ENCODE data around the gene SETD2. TPM values are rescaled to one million over a fixed set of nuclear protein-coding genes. Genes with fewer than 3 reads are reported as not detected.

SETD2 gene
- polyA plus RNA-seq, 3 donors: 3.1 to 22.4 (median 7.5) TPM

- Mint-ChIP-seq H3K36me3 (peaks cover 86 to 91% of the 10 kb centered on the region in 2 donors), H3K27me3 (ENCODE audit: low read depth in 3 of 3) (peaks cover 0 to 1% (median 0%) of the 10 kb centered on the region in 3 donors), H3K4me1 (peaks cover 16% of the 10 kb centered on the region), H3K4me3 (no peak overlapping the region), H3K27ac (peak overlapping the region in 3 of 7 donors; percentile 32 to 54 (median 46)), H3K9me3 (no peaks in the 10 kb centered on the region)
- WGBS (ENCODE audit: insufficient coverage): 98% methylated on average over 9 of the region's 17 CpGs
- no peak for TF ChIP-seq CTCF (IDR thresholded peaks at IDR 0.05)
- H3K4me2 ChIP-seq (replicated peaks; ENCODE audit: extremely low read depth, low read length, poor library complexity, severe bottlenecking): no peak overlapping the region
- DNase-seq: no peak
- H3K36me3 ChIP-seq (replicated peaks in 1 of 2; ENCODE audit: control insufficient read depth in 1 of 2, insufficient read depth in 2 of 2, low read length in 2 of 2): peaks cover 93% of the 10 kb centered on the region in 2 donors
- H3K9ac ChIP-seq (ENCODE audit: insufficient read depth, low read length, poor library complexity, severe bottlenecking): no peak overlapping the region
- no peak overlapping the region for H3K27ac ChIP-seq (ENCODE audit: low read depth in 1 of 2, low read length in 2 of 2)
- H3K79me2 ChIP-seq (ENCODE audit: insufficient read depth, low read length): peaks cover 8% of the 10 kb centered on the region
- no peaks in the 10 kb centered on the region for H3K27me3 ChIP-seq (ENCODE audit: control insufficient read depth in 2 of 2, insufficient read depth in 2 of 2, low read length in 2 of 2)
- intact Hi-C loops (cut with micrococcal nuclease): no loop called here
- no peak overlapping the region for H3K4me3 ChIP-seq (replicated peaks in 1 of 3; ENCODE audit: low read depth in 2 of 3, low read length in 3 of 3)
- H3K9me3 ChIP-seq (replicated peaks in 1 of 2; ENCODE audit: control insufficient read depth in 1 of 2, insufficient read depth in 1 of 2, low read length in 2 of 2): no peaks in the 10 kb centered on the region
- no peak overlapping the region for H2AFZ ChIP-seq (ENCODE audit: insufficient read depth, low read depth, low read length, poor library complexity, severe bottlenecking)
- H3K4me1 ChIP-seq (ENCODE audit: control insufficient read depth in 1 of 2, insufficient read depth in 2 of 2, low read length in 2 of 2): peaks cover 13 to 25% of the 10 kb centered on the region in 2 donors
- peaks cover 100% of the 10 kb centered on the region for H4K20me1 ChIP-seq (ENCODE audit: insufficient read depth, low read length)
Observed at GRCh38 chr3:47004369-47005211, 159.3 kb downstream of the SETD2 start.

- WGBS (ENCODE audit: insufficient coverage): 95% methylated on average over 10 of the region's 27 CpGs
- Mint-ChIP-seq H3K9me3 (no peaks in the 10 kb centered on the region), H3K27me3 (ENCODE audit: low read depth in 3 of 3) (peaks cover 0 to 1% (median 0%) of the 10 kb centered on the region in 3 donors), H3K36me3 (peaks cover 91 to 99% of the 10 kb centered on the region in 2 donors), H3K4me1 (peaks cover 14% of the 10 kb centered on the region), H3K27ac (peak overlapping the region in 3 of 7 donors; percentile 62 to 78 (median 71)), H3K4me3 (no peak overlapping the region)
- no peak for DNase-seq
- Histone ChIP-seq H2AFZ (ENCODE audit: insufficient read depth, low read depth, low read length, poor library complexity, severe bottlenecking) (no peak overlapping the region), H3K4me1 (ENCODE audit: control insufficient read depth in 1 of 2, insufficient read depth in 2 of 2, low read length in 2 of 2) (peaks cover 8 to 16% of the 10 kb centered on the region in 2 donors), H3K9ac (ENCODE audit: insufficient read depth, low read length, poor library complexity, severe bottlenecking) (no peak overlapping the region), H3K36me3 (replicated peaks in 1 of 2; ENCODE audit: control insufficient read depth in 1 of 2, insufficient read depth in 2 of 2, low read length in 2 of 2) (peaks cover 100% of the 10 kb centered on the region in 2 donors), H4K20me1 (ENCODE audit: insufficient read depth, low read length) (peaks cover 100% of the 10 kb centered on the region), H3K27ac (ENCODE audit: low read depth in 1 of 2, low read length in 2 of 2) (no peak overlapping the region), H3K4me3 (replicated peaks in 1 of 3; ENCODE audit: low read depth in 2 of 3, low read length in 3 of 3) (no peak overlapping the region), H3K27me3 (ENCODE audit: control insufficient read depth in 2 of 2, insufficient read depth in 2 of 2, low read length in 2 of 2) (no peaks in the 10 kb centered on the region), H3K79me2 (ENCODE audit: insufficient read depth, low read length) (peaks cover 15% of the 10 kb centered on the region), H3K4me2 (replicated peaks; ENCODE audit: extremely low read depth, low read length, poor library complexity, severe bottlenecking) (no peak overlapping the region), H3K9me3 (replicated peaks in 1 of 2; ENCODE audit: control insufficient read depth in 1 of 2, insufficient read depth in 1 of 2, low read length in 2 of 2) (no peaks in the 10 kb centered on the region)
- no peak for TF ChIP-seq CTCF (IDR thresholded peaks at IDR 0.05)
- intact Hi-C loops (cut with micrococcal nuclease): no loop called here
Observed at GRCh38 chr3:47003461-47004368, 160.2 kb downstream of the SETD2 start.
